GM23248 (cell line): ENCODE measurements around the gene SCAPER. TPM values are rescaled to one million over a fixed set of nuclear protein-coding genes. Genes with fewer than 3 reads are reported as not detected.

Experiments
- DNase-seq: peaks from one replicate; pipeline ENCODE4 v3.0.0-alpha.2; 2015
- H2AFZ ChIP-seq: fragments of 200-600 bp; sonication (generic); 2 replicates; pipeline ENCODE4 v1.6.1; 2016; ENCODE audit warnings: antibody characterized with exemption
- H3F3A ChIP-seq: fragments of 200-600 bp; sonication (generic); 2 replicates; pipeline ENCODE4 v1.6.1; 2016; ENCODE audit warnings: mild to moderate bottlenecking, antibody characterized with exemption, mixed run types; ENCODE audit not compliant: insufficient read depth
- H3K27ac ChIP-seq: fragments of 200-600 bp; sonication (generic); 2 replicates; pipeline ENCODE4 v1.5.1; 2016; ENCODE audit warnings: mild to moderate bottlenecking
- H3K27me3 ChIP-seq: fragments of 200-600 bp; sonication (generic); replicated peaks from 2 replicates; pipeline ENCODE4 v1.6.1; 2016; ENCODE audit warnings: mild to moderate bottlenecking; ENCODE audit not compliant: insufficient read depth
- H3K36me3 ChIP-seq: fragments of 200-600 bp; sonication (generic); 2 replicates; pipeline ENCODE4 v1.6.1; 2016; ENCODE audit warnings: low read depth, mild to moderate bottlenecking
- H3K4me1 ChIP-seq: fragments of 200-600 bp; sonication (generic); 2 replicates; pipeline ENCODE4 v1.6.1; 2016; ENCODE audit warnings: mild to moderate bottlenecking; ENCODE audit not compliant: insufficient read depth
- H3K4me2 ChIP-seq: fragments of 200-600 bp; sonication (generic); one replicate; pipeline ENCODE4 v1.6.1; 2016; ENCODE audit warnings: mild to moderate bottlenecking; ENCODE audit not compliant: unreplicated experiment
- H3K4me3 ChIP-seq: fragments of 200-600 bp; sonication (generic); 2 replicates; pipeline ENCODE4 v1.5.1; 2016; ENCODE audit warnings: mild to moderate bottlenecking
- H3K79me2 ChIP-seq: fragments of 200-600 bp; sonication (generic); 2 replicates; pipeline ENCODE4 v1.6.1; 2016; ENCODE audit warnings: mild to moderate bottlenecking; ENCODE audit not compliant: insufficient read depth
- H3K9ac ChIP-seq: fragments of 200-600 bp; sonication (generic); 2 replicates; pipeline ENCODE4 v1.6.1; 2016; ENCODE audit warnings: mild to moderate bottlenecking
- H3K9me2 ChIP-seq: fragments of 200-600 bp; sonication (generic); 2 replicates; pipeline ENCODE4 v1.6.1; 2016; ENCODE audit warnings: mixed run types, mild to moderate bottlenecking, moderate library complexity; ENCODE audit not compliant: insufficient read depth
- H3K9me3 ChIP-seq: fragments of 200-600 bp; sonication (generic); one replicate; pipeline ENCODE4 v1.6.1; 2017; ENCODE audit warnings: low read depth
- H4K20me1 ChIP-seq: fragments of 200-600 bp; sonication (generic); 2 replicates; pipeline ENCODE4 v1.6.0; 2016; ENCODE audit not compliant: insufficient read depth
- EZH2 ChIP-seq: fragments of 200-600 bp; sonication (generic); IDR thresholded peaks from 2 replicates; pipeline ENCODE4 v1.6.1; 2018; ENCODE audit warnings: antibody characterized with exemption, mild to moderate bottlenecking; ENCODE audit not compliant: insufficient read depth, poor library complexity, severe bottlenecking
- EZH2phosphoT487 ChIP-seq: fragments of 200-600 bp; sonication (generic); IDR thresholded peaks from 2 replicates; pipeline ENCODE4 v1.6.1; 2018; ENCODE audit warnings: antibody characterized with exemption, moderate library complexity, mild to moderate bottlenecking, low read depth; ENCODE audit not compliant: insufficient read depth
- WGBS, 2 experiments: methylation state at CpG; one replicate each; pipeline ENCODE4 v1.1.6; 2015 to 2017; ENCODE audit warnings: low lambda C conversion rate in 2 of 2, low coverage in 1 of 2; ENCODE audit errors: missing lambda C conversion rate in 2 of 2; 5-methylcytosine and 5-hydroxymethylcytosine counted together
- in situ Hi-C: fragments of 300-500 bp; cut with MboI; formaldehyde crosslinking; loops from 2 replicates; pipeline ENCODE4 v1.15.0; 2020
- polyA plus RNA-seq: library from polyadenylated mRNA; unstranded; fragments of >200 nt; fragmentation: Nextera tagmentation; extraction: Ambion mirVana; gene quantifications from 2 replicates; pipeline ENCODE4 v1.2.1, GENCODE V29; 2016
- total RNA-seq: library from RNA; depleted of rRNA; stranded (reverse); fragments of >200 nt; shearing (Covaris generic); gene quantifications from 2 replicates; pipeline ENCODE4 v1.2.3, GENCODE V29; 2014

Gene SCAPER
- total and polyA plus RNA-seq, 2 experiments from 2014 or later, result 5.9 to 7.8 TPM

DNA sequence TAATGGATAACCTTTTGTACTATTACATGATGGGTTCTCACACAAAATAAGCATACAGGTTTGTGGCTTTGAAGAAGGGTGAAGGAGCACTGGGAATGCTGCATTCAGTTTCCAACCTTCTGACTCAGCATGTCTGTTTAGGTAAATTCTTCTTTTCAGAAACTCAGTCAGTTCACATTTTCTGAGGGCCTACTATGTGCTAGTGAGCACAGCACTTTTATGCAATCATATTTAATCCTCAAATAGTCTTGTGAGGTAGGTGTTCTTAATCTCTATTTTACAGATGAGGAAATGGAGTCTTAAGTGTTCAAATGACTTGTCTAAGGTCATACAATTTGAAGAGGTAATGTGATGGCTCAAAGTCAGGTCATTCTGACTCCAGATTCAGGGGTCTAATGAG is 527.4 kb downstream of the SCAPER start:
- no peak overlapping the region for H2AFZ ChIP-seq
- H3K9me3 ChIP-seq, result no peaks in the 10 kb centered on the region
- no peaks in the 10 kb centered on the region for H3K4me1 ChIP-seq
- in situ Hi-C loops, result no loop called here
- no peak overlapping the region for H3K4me3 ChIP-seq
- no peak overlapping the region for H3K4me2 ChIP-seq
- no peak overlapping the region for H3K27ac ChIP-seq
- H3K79me2 ChIP-seq, result no peaks in the 10 kb centered on the region
- DNase-seq, result no peak
- H3K9ac ChIP-seq, result no peak overlapping the region
- no peaks in the 10 kb centered on the region for H3F3A ChIP-seq
- H3K27me3 ChIP-seq, result no peaks in the 10 kb centered on the region
- TF ChIP-seq EZH2phosphoT487, result no peak
- TF ChIP-seq EZH2, result no peak
- H3K9me2 ChIP-seq, result no peaks in the 10 kb centered on the region
- H3K36me3 ChIP-seq, result no peaks in the 10 kb centered on the region
- H4K20me1 ChIP-seq, result no peaks in the 10 kb centered on the region

DNA sequence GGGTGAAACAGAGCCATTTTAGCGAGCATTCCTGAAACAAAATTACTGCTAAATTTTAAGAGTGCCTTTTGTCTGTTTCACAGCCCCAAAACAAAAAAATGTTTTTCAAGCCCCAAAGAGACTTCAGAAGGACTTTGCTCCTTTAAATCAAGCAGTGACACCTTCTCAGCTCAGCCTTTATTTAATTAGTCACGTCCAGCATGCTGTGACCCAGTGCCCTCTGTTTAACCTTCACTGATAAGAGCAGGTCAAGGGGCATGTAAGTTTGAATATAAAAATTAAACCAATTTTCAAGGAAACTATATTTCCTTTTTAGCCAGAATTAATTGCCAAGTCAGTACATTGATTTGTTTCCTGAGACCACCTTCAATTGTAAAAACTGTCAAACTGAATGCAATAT is 527.9 kb downstream of the SCAPER start:
- no peak overlapping the region for H3K4me2 ChIP-seq
- no peak for DNase-seq
- WGBS, 2 experiments, result 29 to 48% methylated on average over 2 of the region's 2 CpGs
- H3F3A ChIP-seq, result no peaks in the 10 kb centered on the region
- no peaks in the 10 kb centered on the region for H3K27me3 ChIP-seq
- no peak for TF ChIP-seq EZH2phosphoT487
- no peak for TF ChIP-seq EZH2
- H3K79me2 ChIP-seq, result no peaks in the 10 kb centered on the region
- H3K27ac ChIP-seq, result no peak overlapping the region
- no peak overlapping the region for H3K9ac ChIP-seq
- H3K4me1 ChIP-seq, result no peaks in the 10 kb centered on the region
- H3K9me3 ChIP-seq, result no peaks in the 10 kb centered on the region
- no peaks in the 10 kb centered on the region for H3K9me2 ChIP-seq
- no peaks in the 10 kb centered on the region for H4K20me1 ChIP-seq
- no peaks in the 10 kb centered on the region for H3K36me3 ChIP-seq
- H2AFZ ChIP-seq, result no peak overlapping the region
- in situ Hi-C loops, result no loop called here
- no peak overlapping the region for H3K4me3 ChIP-seq

DNA sequence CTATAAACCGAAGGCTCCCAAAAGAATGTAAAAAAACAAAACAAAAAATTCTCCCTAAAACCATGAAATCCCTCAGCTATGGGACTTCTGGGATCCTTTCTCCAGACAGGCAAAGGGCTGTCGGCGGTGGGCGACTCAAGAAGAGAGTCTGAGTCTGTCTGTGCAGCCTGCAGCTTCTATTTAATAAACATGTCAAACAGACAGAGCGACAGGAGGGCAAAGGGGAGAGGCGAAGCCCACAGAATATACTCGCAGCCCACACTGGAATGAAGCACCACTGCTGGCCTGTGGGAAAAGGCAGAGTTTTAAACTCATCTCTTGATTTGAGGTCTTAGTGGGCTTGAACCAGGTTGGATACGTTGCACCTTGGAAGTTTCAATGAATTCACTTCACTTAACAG is 528.3 kb downstream of the SCAPER start:
- H3K79me2 ChIP-seq, result no peaks in the 10 kb centered on the region
- H3K27ac ChIP-seq, result no peak overlapping the region
- 82 to 86% methylated on average over 8 of the region's 8 CpGs for WGBS, 2 experiments
- H3K4me2 ChIP-seq, result no peak overlapping the region
- no peaks in the 10 kb centered on the region for H4K20me1 ChIP-seq
- no peaks in the 10 kb centered on the region for H3K4me1 ChIP-seq
- H3K4me3 ChIP-seq, result no peak overlapping the region
- H3K9me2 ChIP-seq, result no peaks in the 10 kb centered on the region
- no peaks in the 10 kb centered on the region for H3K9me3 ChIP-seq
- no peaks in the 10 kb centered on the region for H3K36me3 ChIP-seq
- H2AFZ ChIP-seq, result no peak overlapping the region
- no peaks in the 10 kb centered on the region for H3K27me3 ChIP-seq
- TF ChIP-seq EZH2phosphoT487 (no peak), EZH2 (no peak)
- no peaks in the 10 kb centered on the region for H3F3A ChIP-seq
- in situ Hi-C loops, result no loop called here
- no peak overlapping the region for H3K9ac ChIP-seq
- DNase-seq, result no peak

DNA sequence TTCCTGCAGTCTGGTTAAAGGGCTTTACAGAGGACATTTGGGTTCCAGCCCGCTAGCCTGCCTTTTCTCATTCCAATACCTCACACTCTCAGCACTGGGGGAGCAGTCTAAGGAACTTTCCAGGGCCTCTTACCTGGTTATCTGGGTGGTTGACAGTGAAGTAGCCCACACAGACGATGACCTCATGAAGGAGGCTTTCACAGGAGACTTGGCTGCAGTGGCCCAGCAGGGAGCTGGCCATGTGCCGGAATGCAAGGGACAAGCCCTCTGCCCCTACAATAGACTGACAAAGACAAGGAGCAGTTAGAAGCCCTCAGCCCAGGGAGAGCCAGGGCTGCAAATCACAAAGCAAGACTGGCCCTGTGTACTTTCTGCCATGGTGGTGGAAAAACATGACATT is 529.1 kb downstream of the SCAPER start:
- Histone ChIP-seq H3K27me3 (no peaks in the 10 kb centered on the region), H3K27ac (no peak overlapping the region), H3K9ac (no peak overlapping the region), H3K36me3 (no peaks in the 10 kb centered on the region), H3K4me3 (no peak overlapping the region), H3K4me2 (no peak overlapping the region), H3K79me2 (no peaks in the 10 kb centered on the region), H3F3A (no peaks in the 10 kb centered on the region), H3K9me3 (no peaks in the 10 kb centered on the region), H2AFZ (no peak overlapping the region), H3K4me1 (no peaks in the 10 kb centered on the region), H3K9me2 (no peaks in the 10 kb centered on the region), H4K20me1 (no peaks in the 10 kb centered on the region)
- TF ChIP-seq EZH2 (no peak), EZH2phosphoT487 (no peak)
- no peak for DNase-seq
- in situ Hi-C loops, result no loop called here
- 97 to 100% methylated on average over 3 of the region's 3 CpGs for WGBS, 2 experiments

DNA sequence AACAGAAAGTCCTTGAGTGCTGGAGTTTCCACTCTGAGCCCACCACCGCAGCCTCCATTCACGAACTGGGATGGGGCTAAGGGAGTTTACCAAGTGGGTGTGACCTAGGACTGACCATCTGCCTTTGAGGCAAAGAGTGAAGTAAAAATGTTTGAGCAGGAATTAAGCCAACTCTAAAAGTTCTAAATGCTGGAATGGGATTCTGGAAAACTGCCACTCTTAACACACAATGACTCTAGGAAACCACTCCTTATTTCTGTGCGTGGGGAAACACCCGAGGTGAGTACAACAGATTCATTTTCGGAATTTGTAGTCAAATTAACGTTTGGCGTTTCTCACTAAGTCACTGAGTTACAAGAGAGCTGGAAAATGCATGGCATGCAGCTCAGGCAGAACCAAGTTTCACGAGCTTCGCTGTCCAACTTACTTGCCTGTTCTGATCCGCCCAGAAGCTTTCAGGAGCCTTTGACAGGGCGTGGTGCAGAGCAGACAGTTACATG is 537.0 kb downstream of the SCAPER start:
- TF ChIP-seq EZH2phosphoT487, result no peak
- no peaks in the 10 kb centered on the region for H3F3A ChIP-seq
- no peak overlapping the region for H3K9ac ChIP-seq
- H3K4me3 ChIP-seq, result no peak overlapping the region
- WGBS, 2 experiments, result 75 to 79% methylated on average over 11 of the region's 11 CpGs
- no peaks in the 10 kb centered on the region for H3K79me2 ChIP-seq
- H3K36me3 ChIP-seq, result no peaks in the 10 kb centered on the region
- no peak overlapping the region for H3K27ac ChIP-seq
- no peak overlapping the region for H3K4me2 ChIP-seq
- H3K9me2 ChIP-seq, result no peaks in the 10 kb centered on the region
- no peak overlapping the region for H2AFZ ChIP-seq
- in situ Hi-C loops, result no loop called here
- no peaks in the 10 kb centered on the region for H3K4me1 ChIP-seq
- H3K9me3 ChIP-seq, result no peaks in the 10 kb centered on the region
- H4K20me1 ChIP-seq, result no peaks in the 10 kb centered on the region
- no peak for DNase-seq
- no peaks in the 10 kb centered on the region for H3K27me3 ChIP-seq
